Karpas-422 (cell line): ENCODE results near the gene RAI1. TPM values are rescaled to one million over a fixed set of nuclear protein-coding genes. Genes with fewer than 3 reads are reported as not detected.
A peak's percentile ranks its signal among the peaks of the same experiment; 100 is the strongest.

Experiments
- DNase-seq: peaks from one replicate; pipeline ENCODE4 v3.0.0-alpha.2; 2015
- H2AFZ ChIP-seq: fragments of 200-600 bp; sonication (generic); 2 replicates; pipeline ENCODE4 v1.6.1; 2014; ENCODE audit warnings: antibody characterized with exemption, low read length, mixed read lengths
- H3K27ac ChIP-seq: fragments of 200-600 bp; sonication (generic); 2 replicates; pipeline ENCODE4 v1.5.1; 2014; ENCODE audit warnings: mild to moderate bottlenecking, low read length, moderate library complexity
- H3K27me3 ChIP-seq: fragments of 200-600 bp; sonication (generic); 2 replicates; pipeline ENCODE4 v1.6.1; 2014; ENCODE audit warnings: low read length, mixed read lengths
- H3K36me3 ChIP-seq: fragments of 200-600 bp; sonication (generic); 2 replicates; pipeline ENCODE4 v1.6.1; 2014; ENCODE audit warnings: low read length, mixed read lengths; ENCODE audit not compliant: insufficient read depth
- H3K4me1 ChIP-seq: fragments of 200-600 bp; sonication (generic); 2 replicates; pipeline ENCODE4 v1.6.1; 2014; ENCODE audit warnings: mild to moderate bottlenecking, low read length, mixed read lengths
- H3K4me2 ChIP-seq: fragments of 200-600 bp; sonication (generic); 2 replicates; pipeline ENCODE4 v1.6.1; 2014; ENCODE audit warnings: low read length, low read depth, mild to moderate bottlenecking; ENCODE audit not compliant: poor library complexity, severe bottlenecking
- H3K4me3 ChIP-seq: fragments of 200-600 bp; sonication (generic); 2 replicates; pipeline ENCODE4 v1.5.1; 2014; ENCODE audit warnings: mild to moderate bottlenecking, antibody characterized with exemption, low read length, mixed read lengths
- H3K79me2 ChIP-seq: fragments of 200-600 bp; sonication (generic); 2 replicates; pipeline ENCODE4 v1.6.1; 2014; ENCODE audit warnings: mild to moderate bottlenecking, low read length, mixed read lengths
- H3K9ac ChIP-seq: fragments of 200-600 bp; sonication (generic); 2 replicates; pipeline ENCODE4 v1.6.0; 2014; ENCODE audit warnings: low read length
- H3K9me2 ChIP-seq: fragments of 200-600 bp; sonication (generic), shearing (Covaris generic); replicated peaks from 2 replicates; pipeline ENCODE4 v1.6.0; 2014; ENCODE audit warnings: mild to moderate bottlenecking, low read length, moderate library complexity; ENCODE audit not compliant: insufficient read depth
- H3K9me3 ChIP-seq: fragments of 300-700, 200-600 bp; sonication (generic); 2 replicates; pipeline ENCODE4 v1.6.1; 2014; ENCODE audit warnings: low read length, mixed read lengths
- H4K20me1 ChIP-seq: fragments of 200-600 bp; sonication (generic); 2 replicates; pipeline ENCODE4 v1.6.1; 2014; ENCODE audit warnings: mild to moderate bottlenecking, antibody characterized with exemption, low read length, low read depth; ENCODE audit not compliant: insufficient read depth
- total RNA-seq: library from RNA; depleted of rRNA; stranded (reverse); fragments of >200 nt; shearing (Covaris generic); gene quantifications from 2 replicates; pipeline ENCODE4 v1.2.3, GENCODE V29; 2014; ENCODE audit warnings: low replicate concordance

The RAI1 gene
- total RNA-seq, 1 experiment from 2014 or later = 18.2 TPM

DNA sequence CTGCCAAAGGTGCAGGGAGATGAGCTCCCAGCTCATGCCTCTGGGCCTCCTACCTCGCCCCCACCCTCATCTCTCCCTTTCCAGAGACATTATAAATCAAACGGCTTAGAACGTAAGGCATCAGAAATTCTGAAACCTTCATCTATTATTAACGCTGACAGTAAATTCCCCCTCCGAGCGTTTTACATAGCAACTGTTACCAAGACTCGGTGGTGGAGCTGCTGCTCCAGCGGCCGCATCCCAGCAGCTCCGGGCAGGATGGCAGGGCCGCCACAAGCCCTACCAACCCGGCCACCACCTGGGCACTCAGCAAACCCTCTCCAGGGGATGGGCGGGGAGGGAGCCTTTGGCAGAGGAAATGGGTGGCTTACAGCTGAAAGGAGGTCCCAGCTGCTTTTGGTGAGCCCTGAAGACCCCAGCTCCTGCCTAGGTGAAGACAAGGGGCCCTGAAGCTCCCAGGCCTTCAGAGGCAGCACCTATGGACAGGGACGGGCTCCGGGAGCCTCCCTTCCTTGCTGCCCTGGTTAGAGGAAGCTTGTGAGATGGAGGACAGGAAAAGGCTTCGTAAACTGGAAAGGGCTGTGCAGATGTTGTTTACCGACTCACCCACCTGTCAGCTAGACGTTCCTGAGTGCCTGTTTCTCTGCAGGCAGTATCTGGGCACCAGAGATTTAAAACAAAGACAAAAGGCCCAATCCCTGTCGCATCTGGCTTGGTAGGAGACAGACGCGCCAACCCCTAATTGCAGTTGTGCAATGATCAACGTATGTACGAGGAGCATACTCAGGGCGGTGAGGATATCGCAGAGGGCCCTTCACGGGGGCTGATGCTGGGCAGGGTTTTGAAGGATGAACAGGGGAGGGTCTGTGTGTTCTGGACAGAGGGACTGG lies 76.9 kb downstream of the RAI1 start:
- H3K9ac ChIP-seq = peak overlapping the region; percentile 71
- peak overlapping the region; percentile 85 for H3K27ac ChIP-seq
- H3K36me3 ChIP-seq = no peaks in the 10 kb centered on the region
- H3K27me3 ChIP-seq = no peaks in the 10 kb centered on the region
- H3K79me2 ChIP-seq = peaks cover 92% of the 10 kb centered on the region
- no peaks in the 10 kb centered on the region for H3K9me3 ChIP-seq
- peaks cover 59% of the 10 kb centered on the region for H3K4me1 ChIP-seq
- DNase-seq = no peak
- no peaks in the 10 kb centered on the region for H3K9me2 ChIP-seq
- peak overlapping the region; percentile 42 for H3K4me2 ChIP-seq
- H4K20me1 ChIP-seq = no peaks in the 10 kb centered on the region
- no peak overlapping the region for H2AFZ ChIP-seq
- no peak overlapping the region for H3K4me3 ChIP-seq

DNA sequence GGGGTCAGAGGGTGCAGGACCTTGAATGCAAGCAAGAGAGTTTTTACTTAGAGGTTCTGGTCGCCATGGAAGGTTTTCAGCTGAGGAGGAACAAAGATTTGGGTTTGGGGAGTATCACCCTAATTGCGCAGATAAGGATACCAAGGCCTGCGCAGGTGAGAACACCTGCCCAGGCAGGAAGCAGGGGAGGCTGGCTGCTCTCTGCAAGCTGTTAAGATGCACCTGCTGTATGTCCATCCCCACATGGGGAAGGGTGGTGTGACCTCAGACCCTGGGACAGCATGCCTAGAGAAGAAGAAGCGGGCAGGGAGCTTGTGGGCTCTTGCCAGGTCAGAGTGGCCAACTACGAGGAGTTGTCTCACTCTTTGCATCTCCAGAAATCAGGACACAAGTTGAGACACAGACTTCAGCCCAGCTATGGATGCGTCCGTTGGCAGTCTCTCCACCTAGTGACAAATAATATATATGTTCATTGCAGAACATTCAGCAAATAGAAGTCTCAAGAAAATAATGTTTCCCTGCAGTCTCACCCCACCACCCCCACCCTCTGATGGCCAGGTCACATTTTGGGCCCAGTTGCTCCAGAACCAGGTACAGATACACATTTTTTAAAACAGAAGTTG lies 77.8 kb downstream of the RAI1 start:
- H3K9ac ChIP-seq = no peak overlapping the region
- no peaks in the 10 kb centered on the region for H4K20me1 ChIP-seq
- H2AFZ ChIP-seq = no peak overlapping the region
- peaks cover 59% of the 10 kb centered on the region for H3K4me1 ChIP-seq
- H3K27ac ChIP-seq = peak overlapping the region; percentile 85
- no peaks in the 10 kb centered on the region for H3K9me2 ChIP-seq
- no peaks in the 10 kb centered on the region for H3K27me3 ChIP-seq
- H3K9me3 ChIP-seq = no peaks in the 10 kb centered on the region
- H3K79me2 ChIP-seq = peaks cover 87% of the 10 kb centered on the region
- H3K4me3 ChIP-seq = no peak overlapping the region
- no peaks in the 10 kb centered on the region for H3K36me3 ChIP-seq
- H3K4me2 ChIP-seq = no peak overlapping the region
- no peak for DNase-seq

DNA sequence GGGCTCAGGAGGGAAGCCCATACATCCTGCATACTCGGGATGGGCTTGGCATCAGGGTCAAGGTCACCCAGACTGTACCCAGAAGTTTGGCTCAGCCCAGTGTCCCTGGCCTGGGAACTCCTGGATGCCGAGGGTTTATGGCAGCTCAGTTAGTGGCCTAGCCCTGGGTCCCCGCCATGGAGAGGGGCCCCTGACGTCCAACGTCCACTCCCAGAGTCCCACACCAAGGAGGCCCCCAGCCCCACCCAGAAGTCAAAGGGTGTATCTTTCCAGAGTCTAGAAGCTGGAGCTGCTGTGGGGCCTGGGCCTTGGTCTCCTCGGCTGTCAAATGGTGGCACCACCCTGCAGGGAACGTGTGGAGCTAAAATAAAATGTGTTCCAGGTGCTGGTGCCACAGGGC lies 79.1 kb downstream of the RAI1 start:
- Histone ChIP-seq H3K4me2 (no peak overlapping the region), H4K20me1 (no peaks in the 10 kb centered on the region), H3K36me3 (no peaks in the 10 kb centered on the region), H3K4me1 (peaks cover 61% of the 10 kb centered on the region), H3K27ac (peak overlapping the region; percentile 50; the same call in 1 of the 2 replicates), H3K27me3 (no peaks in the 10 kb centered on the region), H2AFZ (no peak overlapping the region), H3K4me3 (no peak overlapping the region), H3K79me2 (peaks cover 80% of the 10 kb centered on the region), H3K9ac (no peak overlapping the region), H3K9me2 (no peaks in the 10 kb centered on the region), H3K9me3 (no peaks in the 10 kb centered on the region)
- no peak for DNase-seq

DNA sequence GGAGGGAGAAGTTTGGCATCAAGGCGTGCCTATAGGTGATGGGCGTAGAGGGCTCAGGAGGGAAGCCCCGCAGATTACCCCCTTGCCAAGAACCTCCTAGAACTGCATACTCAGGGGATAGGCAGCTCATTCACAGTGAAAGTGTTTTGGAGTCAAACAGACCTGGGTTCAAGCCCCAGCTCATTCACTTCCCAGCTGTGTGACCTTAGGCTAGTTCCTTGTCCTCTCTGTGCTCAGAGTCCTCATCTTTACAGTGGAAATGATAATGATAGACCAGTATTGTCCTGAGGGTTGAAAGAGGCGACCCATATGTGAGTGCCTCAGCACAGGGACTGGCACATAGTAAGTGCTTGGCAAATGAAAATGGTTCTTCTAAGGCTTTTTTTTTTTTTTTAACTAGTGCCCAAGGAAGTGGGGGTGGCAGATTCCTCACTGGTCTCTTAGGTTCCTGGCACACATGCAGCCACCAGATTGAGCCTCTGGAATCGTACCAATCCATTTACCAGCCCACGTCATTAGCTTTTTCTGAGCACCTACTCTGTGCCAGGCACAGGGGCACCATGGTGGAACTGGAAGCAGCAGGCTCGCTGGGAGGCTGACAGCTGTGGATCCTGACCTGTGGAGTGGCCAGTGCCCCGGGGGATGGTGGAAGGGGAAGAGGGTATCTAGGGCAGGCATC lies 79.8 kb downstream of the RAI1 start:
- Histone ChIP-seq H3K27me3 (no peaks in the 10 kb centered on the region), H3K9ac (no peak overlapping the region), H3K9me3 (no peaks in the 10 kb centered on the region), H3K4me3 (no peak overlapping the region), H2AFZ (no peak overlapping the region), H3K9me2 (no peaks in the 10 kb centered on the region), H3K4me2 (no peak overlapping the region), H3K36me3 (no peaks in the 10 kb centered on the region), H4K20me1 (no peaks in the 10 kb centered on the region), H3K27ac (peak overlapping the region; percentile 50), H3K79me2 (peaks cover 73% of the 10 kb centered on the region), H3K4me1 (peaks cover 61% of the 10 kb centered on the region)
- no peak for DNase-seq

DNA sequence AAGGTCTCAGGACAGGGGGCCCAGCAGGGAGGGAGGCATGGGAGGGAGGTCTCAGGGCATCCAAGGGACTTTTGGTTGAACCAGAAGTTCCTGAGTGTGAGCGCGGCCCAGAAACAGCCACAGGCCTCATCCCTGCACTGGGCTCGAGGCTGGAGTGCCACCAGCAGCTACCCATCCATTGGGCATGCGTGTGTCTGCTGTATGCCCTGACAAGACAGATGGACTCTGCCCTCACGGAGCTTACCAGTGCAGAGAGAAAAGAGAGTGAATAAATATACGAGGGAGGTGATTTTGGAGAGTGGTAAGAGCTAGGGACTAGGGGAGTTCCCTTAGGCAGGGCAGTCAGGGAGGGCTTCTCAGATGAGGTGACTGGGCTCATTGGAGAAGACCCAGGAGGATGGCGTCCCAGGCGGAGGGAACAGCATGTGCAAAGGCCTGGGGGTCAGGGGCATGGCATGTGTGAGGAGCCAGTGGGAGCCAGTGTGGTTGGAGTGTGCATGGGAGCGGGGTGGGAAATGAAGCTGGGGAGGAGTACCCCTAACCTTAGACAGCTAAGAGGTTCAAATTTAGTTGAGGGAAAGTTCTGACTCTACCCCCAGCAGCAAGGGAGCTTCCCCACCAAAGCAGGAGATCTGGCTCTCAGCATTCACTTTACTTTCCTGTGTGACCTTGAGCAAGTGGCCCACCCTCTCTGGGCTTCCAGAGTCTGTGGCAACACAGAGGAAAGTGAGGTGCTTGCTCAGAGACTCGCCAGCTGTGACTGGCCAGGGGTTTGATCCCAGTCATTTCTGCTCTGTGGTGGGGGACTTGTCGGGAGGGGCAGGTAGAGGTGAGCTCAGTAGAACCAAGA lies 80.9 kb downstream of the RAI1 start:
- Histone ChIP-seq H4K20me1 (no peaks in the 10 kb centered on the region), H3K4me2 (no peak overlapping the region), H3K79me2 (peaks cover 64% of the 10 kb centered on the region), H2AFZ (no peak overlapping the region), H3K9me2 (no peaks in the 10 kb centered on the region), H3K4me3 (no peak overlapping the region), H3K4me1 (peaks cover 61% of the 10 kb centered on the region), H3K9me3 (no peaks in the 10 kb centered on the region), H3K27me3 (no peaks in the 10 kb centered on the region), H3K27ac (peak overlapping the region; percentile 99; the same call in 1 of the 2 replicates), H3K36me3 (no peaks in the 10 kb centered on the region), H3K9ac (no peak overlapping the region)
- no peak for DNase-seq

DNA sequence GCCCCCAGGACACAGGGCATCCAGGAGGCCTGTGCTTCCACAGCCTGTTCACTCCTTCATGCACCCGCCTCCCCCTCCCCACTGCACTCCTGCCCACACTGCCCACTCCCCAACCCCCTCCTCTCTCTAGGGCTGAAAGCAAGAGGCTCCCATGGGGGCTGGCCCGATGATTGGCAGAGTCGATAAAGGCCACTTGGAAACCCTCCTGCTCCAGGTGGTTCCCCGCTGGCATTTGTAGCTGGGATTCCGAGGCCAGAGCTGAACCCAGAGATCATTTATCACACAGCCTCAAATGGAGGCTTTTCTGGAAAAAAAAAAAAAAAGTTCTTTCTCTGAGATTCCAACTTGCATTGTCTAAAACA lies 81.5 kb downstream of the RAI1 start:
- Histone ChIP-seq H3K27me3 (no peaks in the 10 kb centered on the region), H3K36me3 (no peaks in the 10 kb centered on the region), H3K9me3 (no peaks in the 10 kb centered on the region), H3K27ac (peak overlapping the region; percentile 99; the same call in 1 of the 2 replicates), H3K9ac (no peak overlapping the region), H3K4me1 (peaks cover 61% of the 10 kb centered on the region), H4K20me1 (no peaks in the 10 kb centered on the region), H3K4me3 (no peak overlapping the region), H3K79me2 (peaks cover 60% of the 10 kb centered on the region), H3K9me2 (no peaks in the 10 kb centered on the region), H3K4me2 (no peak overlapping the region), H2AFZ (no peak overlapping the region)
- no peak for DNase-seq

DNA sequence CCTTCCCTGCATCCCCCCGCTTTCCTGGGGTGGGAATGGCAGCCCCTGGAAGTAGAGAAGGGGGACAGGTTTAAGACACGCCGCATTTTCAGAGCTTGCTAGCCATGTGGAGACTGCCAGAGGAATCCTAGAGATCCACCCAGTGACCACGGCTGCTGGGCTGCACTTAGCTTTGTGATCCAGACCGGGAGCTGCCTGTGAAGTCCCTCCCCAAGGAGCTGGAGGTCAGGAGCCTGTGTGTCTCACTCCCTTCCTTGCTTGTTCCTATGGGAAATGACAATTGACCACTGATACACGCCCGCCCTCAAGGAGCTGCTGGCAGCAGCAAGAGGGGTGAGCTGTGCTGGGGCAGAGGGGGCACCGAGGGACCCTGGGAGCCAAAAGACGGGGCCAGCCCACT lies 81.9 kb downstream of the RAI1 start:
- Histone ChIP-seq H3K79me2 (peaks cover 56% of the 10 kb centered on the region), H3K9me3 (no peaks in the 10 kb centered on the region), H3K27ac (peak overlapping the region; percentile 99), H3K9ac (no peak overlapping the region), H3K9me2 (no peaks in the 10 kb centered on the region), H3K4me1 (peaks cover 61% of the 10 kb centered on the region), H3K36me3 (no peaks in the 10 kb centered on the region), H3K4me3 (no peak overlapping the region), H4K20me1 (no peaks in the 10 kb centered on the region), H3K4me2 (no peak overlapping the region), H3K27me3 (no peaks in the 10 kb centered on the region), H2AFZ (no peak overlapping the region)
- no peak for DNase-seq
